HFFc6 (cell line): Measurements from ENCODE around the gene ZNF83. TPM values are rescaled to one million over a fixed set of nuclear protein-coding genes. Genes with fewer than 3 reads are reported as not detected.
A peak's percentile ranks its signal among the peaks of the same experiment; 100 is the strongest.
"Not testable (repeated sequence)": the region's sequence is repeated elsewhere in the genome, so short reads cannot be mapped to it uniquely, and the experiment has no call there.

Experiments
- DNase-seq: peaks from one replicate; pipeline ENCODE4 v3.0.0-alpha.2; 2018
- H3K27ac Mint-ChIP-seq: 2 replicates; pipeline ENCODE4 v1.8.0; 2020; ENCODE audit warnings: mild to moderate bottlenecking, mixed read lengths
- H3K27me3 Mint-ChIP-seq: 2 replicates; pipeline ENCODE4 v1.8.0; 2021; ENCODE audit warnings: mild to moderate bottlenecking, moderate library complexity, mixed read lengths; ENCODE audit not compliant: insufficient read depth
- H3K36me3 Mint-ChIP-seq: 2 replicates; pipeline ENCODE4 v1.8.0; 2021; ENCODE audit warnings: low read depth, mixed read lengths
- H3K4me1 Mint-ChIP-seq: 2 replicates; pipeline ENCODE4 v1.8.0; 2020; ENCODE audit warnings: low read depth, mixed read lengths
- H3K4me3 Mint-ChIP-seq: 2 replicates; pipeline ENCODE4 v1.8.0; 2020; ENCODE audit warnings: mild to moderate bottlenecking, moderate library complexity, mixed read lengths
- H3K9me3 Mint-ChIP-seq: 2 replicates; pipeline ENCODE4 v1.8.0; 2020; ENCODE audit warnings: mild to moderate bottlenecking, mixed read lengths
- total RNA-seq, 6 experiments: library from RNA; stranded (reverse); fragmentation: NEBNext Ultra II Directional; extraction: Animal tissue kit (Norgen Biotek cat#: 25700); gene quantifications; 2 replicates in 1 of 6; 3 replicates in 5 of 6; pipeline ENCODE4 v1.2.3, GENCODE V29; 2021
- TF ChIP-seq, protein P1 (sequence below): fragments of 200-600 bp; sonication (generic); IDR thresholded peaks from 2 replicates; pipeline ENCODE4 v1.5.0; 2021; ENCODE audit warnings: antibody characterized with exemption, mild to moderate bottlenecking

The ZNF83 gene
- total RNA-seq, 6 experiments from 2014 or later: 22.8 to 31.1 (median 26.0) TPM

DNA sequence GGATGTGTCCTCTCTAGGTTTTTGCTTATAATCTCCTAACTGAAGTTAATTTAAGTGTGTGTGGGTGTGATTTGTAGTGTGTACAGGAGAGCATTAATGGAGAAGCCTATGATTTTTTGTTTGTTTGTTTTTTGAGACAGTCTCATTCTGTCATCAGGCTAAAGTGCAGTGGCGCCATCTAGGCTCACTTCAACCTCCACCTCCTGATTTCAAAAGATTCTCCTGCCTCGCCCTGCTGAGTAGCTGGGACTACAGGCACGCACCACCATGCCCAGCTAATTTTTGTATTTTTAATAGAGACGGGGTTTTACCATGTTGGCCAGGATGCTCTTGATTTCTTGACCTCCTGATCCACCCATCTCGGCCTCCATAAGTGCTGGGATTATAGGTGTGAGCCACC, 47.4 kb downstream of the ZNF83 start:
- no peak overlapping the region for H3K27ac Mint-ChIP-seq
- DNase-seq: no peak
- TF ChIP-seq, protein P1, sequence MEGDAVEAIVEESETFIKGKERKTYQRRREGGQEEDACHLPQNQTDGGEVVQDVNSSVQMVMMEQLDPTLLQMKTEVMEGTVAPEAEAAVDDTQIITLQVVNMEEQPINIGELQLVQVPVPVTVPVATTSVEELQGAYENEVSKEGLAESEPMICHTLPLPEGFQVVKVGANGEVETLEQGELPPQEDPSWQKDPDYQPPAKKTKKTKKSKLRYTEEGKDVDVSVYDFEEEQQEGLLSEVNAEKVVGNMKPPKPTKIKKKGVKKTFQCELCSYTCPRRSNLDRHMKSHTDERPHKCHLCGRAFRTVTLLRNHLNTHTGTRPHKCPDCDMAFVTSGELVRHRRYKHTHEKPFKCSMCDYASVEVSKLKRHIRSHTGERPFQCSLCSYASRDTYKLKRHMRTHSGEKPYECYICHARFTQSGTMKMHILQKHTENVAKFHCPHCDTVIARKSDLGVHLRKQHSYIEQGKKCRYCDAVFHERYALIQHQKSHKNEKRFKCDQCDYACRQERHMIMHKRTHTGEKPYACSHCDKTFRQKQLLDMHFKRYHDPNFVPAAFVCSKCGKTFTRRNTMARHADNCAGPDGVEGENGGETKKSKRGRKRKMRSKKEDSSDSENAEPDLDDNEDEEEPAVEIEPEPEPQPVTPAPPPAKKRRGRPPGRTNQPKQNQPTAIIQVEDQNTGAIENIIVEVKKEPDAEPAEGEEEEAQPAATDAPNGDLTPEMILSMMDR: peak; percentile 35; the same call in 1 of the 2 replicates
- H3K4me1 Mint-ChIP-seq: no peaks in the 10 kb centered on the region
- no peak overlapping the region for H3K4me3 Mint-ChIP-seq
- H3K27me3 Mint-ChIP-seq: peaks cover 2% of the 10 kb centered on the region
- H3K36me3 Mint-ChIP-seq: peaks cover 66% of the 10 kb centered on the region
- peaks cover 18% of the 10 kb centered on the region for H3K9me3 Mint-ChIP-seq

GRCh38 chr19:52585604-52586003, 52.6 kb downstream of the ZNF83 start:
- H3K36me3 Mint-ChIP-seq: peaks cover 83% of the 10 kb centered on the region
- TF ChIP-seq, protein P1: no peak
- H3K27ac Mint-ChIP-seq: no peak overlapping the region
- no peak overlapping the region for H3K4me3 Mint-ChIP-seq
- DNase-seq: no peak
- H3K9me3 Mint-ChIP-seq: peaks cover 43% of the 10 kb centered on the region
- H3K27me3 Mint-ChIP-seq: peaks cover 3% of the 10 kb centered on the region
- no peaks in the 10 kb centered on the region for H3K4me1 Mint-ChIP-seq

DNA sequence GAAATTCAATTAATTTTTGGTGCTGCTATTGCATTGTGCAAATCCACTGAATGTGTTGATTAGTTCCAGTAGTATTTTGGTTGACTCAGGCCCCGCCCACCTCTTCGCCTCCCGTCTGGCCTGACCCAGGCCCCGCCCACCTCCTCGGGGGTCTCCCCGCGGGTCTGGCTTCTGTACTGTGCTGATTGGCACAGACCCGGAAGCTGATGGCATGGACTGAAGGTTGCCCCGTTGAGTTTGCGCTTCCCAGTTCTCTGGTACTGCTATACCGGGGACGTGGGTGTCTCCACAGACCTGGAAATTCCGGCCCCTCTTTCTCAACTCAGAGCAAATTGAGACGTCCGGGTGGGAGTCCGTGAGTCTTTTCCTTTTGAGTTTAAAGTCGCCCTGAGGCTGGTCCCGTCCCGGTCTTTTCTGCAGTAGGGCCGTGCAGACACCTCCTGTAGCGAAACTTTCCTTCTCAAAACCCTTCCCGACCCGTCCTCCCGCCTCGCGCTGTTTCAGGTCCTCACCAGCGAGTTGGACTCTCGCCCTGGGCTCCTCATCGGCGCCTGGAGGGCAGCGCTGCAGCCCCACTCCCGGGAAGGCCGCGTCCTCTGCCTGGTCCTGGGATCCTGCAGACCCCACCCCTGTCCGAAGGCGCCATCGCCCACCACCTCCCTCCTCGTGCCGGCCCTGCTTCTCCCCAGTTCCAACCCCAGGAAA, 53.3 kb downstream of the ZNF83 start:
- H3K36me3 Mint-ChIP-seq: peaks cover 78% of the 10 kb centered on the region

GRCh38 chr19:52570000-52570861, 67.9 kb downstream of the ZNF83 start, which contains the start of gene ZNF701:
ZNF701 (plus strand) TSS chr19:52570287; CDS start chr19:52574148, 3,861 bp downstream.
- H3K4me1 Mint-ChIP-seq: peaks cover 19% of the 10 kb centered on the region
- H3K27ac Mint-ChIP-seq: peak within 1 kb of the TSS; percentile 92
- peak; percentile 86 for DNase-seq
- H3K27me3 Mint-ChIP-seq: peaks cover 8% of the 10 kb centered on the region; the same call in 1 of the 2 replicates
- peaks cover 46% of the 10 kb centered on the region for H3K9me3 Mint-ChIP-seq
- TF ChIP-seq, protein P1: peak; percentile 68
- peaks cover 60% of the 10 kb centered on the region for H3K36me3 Mint-ChIP-seq
- H3K4me3 Mint-ChIP-seq: peak within 1 kb of the TSS; percentile 91

More for the DNA sequence above, 53.3 kb downstream of the ZNF83 start:
- Mint-ChIP-seq H3K27ac (no peak overlapping the region), H3K9me3 (peaks cover 40% of the 10 kb centered on the region), H3K4me3 (no peak overlapping the region), H3K27me3 (peaks cover 2% of the 10 kb centered on the region), H3K4me1 (no peaks in the 10 kb centered on the region)
- TF ChIP-seq, protein P1: no peak
- DNase-seq: no peak

- Mint-ChIP-seq H3K27ac (peak overlapping the region; percentile 92), H3K36me3 (peaks cover 63% of the 10 kb centered on the region), H3K4me1 (peaks cover 19% of the 10 kb centered on the region), H3K4me3 (peak overlapping the region; percentile 91), H3K9me3 (peaks cover 49% of the 10 kb centered on the region)
- DNase-seq, H3K27me3 Mint-ChIP-seq: not testable (repeated sequence)
These were observed 68.5 kb downstream of the ZNF83 start for GRCh38 chr19:52569638-52569999.
